ENCODE data around the gene UGT1A9.

Gene UGT1A9

DNA sequence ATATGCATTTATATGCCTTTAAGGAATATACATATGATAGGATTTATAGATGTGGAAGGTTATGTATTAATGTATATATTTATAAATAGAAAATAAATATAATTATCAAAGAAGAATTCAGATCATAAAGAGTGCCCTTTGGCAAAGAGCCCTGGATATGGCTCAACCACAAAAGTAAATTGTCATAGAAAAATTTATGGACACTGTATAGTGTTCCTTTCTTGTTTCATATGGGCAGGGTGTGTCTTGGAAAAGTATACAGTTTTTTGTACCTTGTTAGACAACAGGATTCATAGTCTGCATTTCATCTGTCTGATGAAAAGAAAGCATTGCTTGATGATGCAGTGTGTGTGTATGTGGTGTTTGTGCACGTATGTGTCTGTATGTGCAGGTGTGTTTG lies 12.9 kb downstream of the UGT1A9 start:
- Histone ChIP-seq H3K9ac (ENCODE audit: low read length) (no peak overlapping the region), H3K4me3 (ENCODE audit: low read length) (no peak overlapping the region), H3K36me3 (ENCODE audit: control insufficient read depth, low read depth, low read length) (no peaks in the 10 kb centered on the region), H3K4me1 (ENCODE audit: control insufficient read depth, low read depth, low read length) (peaks cover 10% of the 10 kb centered on the region), H3K27me3 (ENCODE audit: control insufficient read depth, insufficient read depth, low read length) (no peaks in the 10 kb centered on the region), H3K27ac (ENCODE audit: low read length) (no peak overlapping the region), H3K9me3 (ENCODE audit: control insufficient read depth, low read depth, low read length) (no peaks in the 10 kb centered on the region)

DNA sequence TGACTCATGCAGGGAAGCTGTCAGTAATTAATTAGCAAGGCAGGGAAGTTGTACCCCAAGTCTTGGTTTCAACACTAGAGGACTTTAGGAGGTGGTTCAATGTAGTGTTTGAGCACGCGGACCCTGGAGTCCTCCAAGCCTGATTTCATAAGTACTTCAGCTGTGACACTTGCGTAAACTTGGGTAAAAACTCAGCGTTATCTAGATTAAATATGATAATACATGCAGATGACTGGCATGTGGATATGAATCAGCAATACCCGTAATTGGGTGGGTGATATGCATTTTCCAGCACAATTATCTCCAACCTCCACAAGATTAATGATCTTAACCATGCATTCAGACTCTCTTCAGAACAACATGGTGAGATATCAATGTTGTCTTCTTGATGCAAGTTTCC lies 15.2 kb downstream of the UGT1A9 start:
- H3K9ac ChIP-seq (ENCODE audit: low read length): no peak overlapping the region
- H3K27ac ChIP-seq (ENCODE audit: low read length): no peak overlapping the region
- H3K36me3 ChIP-seq (ENCODE audit: control insufficient read depth, low read depth, low read length): no peaks in the 10 kb centered on the region
- no peaks in the 10 kb centered on the region for H3K27me3 ChIP-seq (ENCODE audit: control insufficient read depth, insufficient read depth, low read length)
- H3K9me3 ChIP-seq (ENCODE audit: control insufficient read depth, low read depth, low read length): no peaks in the 10 kb centered on the region
- H3K4me3 ChIP-seq (ENCODE audit: low read length): no peak overlapping the region
- H3K4me1 ChIP-seq (ENCODE audit: control insufficient read depth, low read depth, low read length): peaks cover 20% of the 10 kb centered on the region

DNA sequence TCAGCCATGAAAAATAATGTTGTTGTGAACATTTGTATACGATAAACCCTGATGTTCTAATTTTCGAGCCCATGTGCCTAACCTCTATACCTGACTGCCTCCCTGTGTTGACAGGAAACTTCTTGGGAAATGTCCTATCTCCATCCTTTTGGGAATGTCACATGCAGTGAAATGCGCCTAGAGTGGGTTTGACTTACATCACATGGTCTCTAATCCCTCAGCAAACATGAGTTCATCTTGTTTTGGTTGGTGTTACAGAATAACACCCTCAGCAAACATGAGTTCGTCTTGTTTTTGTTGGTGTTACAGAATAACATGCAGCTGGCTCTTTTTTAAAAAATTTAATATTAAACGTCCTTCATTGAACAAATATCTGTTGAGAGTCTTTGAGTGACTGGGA lies 16.6 kb downstream of the UGT1A9 start:
- Histone ChIP-seq H3K27ac (ENCODE audit: low read length) (no peak overlapping the region), H3K36me3 (ENCODE audit: control insufficient read depth, low read depth, low read length) (no peaks in the 10 kb centered on the region), H3K4me1 (ENCODE audit: control insufficient read depth, low read depth, low read length) (peaks cover 21% of the 10 kb centered on the region), H3K9me3 (ENCODE audit: control insufficient read depth, low read depth, low read length) (no peaks in the 10 kb centered on the region), H3K4me3 (ENCODE audit: low read length) (no peak overlapping the region), H3K27me3 (ENCODE audit: control insufficient read depth, insufficient read depth, low read length) (no peaks in the 10 kb centered on the region), H3K9ac (ENCODE audit: low read length) (no peak overlapping the region)

DNA sequence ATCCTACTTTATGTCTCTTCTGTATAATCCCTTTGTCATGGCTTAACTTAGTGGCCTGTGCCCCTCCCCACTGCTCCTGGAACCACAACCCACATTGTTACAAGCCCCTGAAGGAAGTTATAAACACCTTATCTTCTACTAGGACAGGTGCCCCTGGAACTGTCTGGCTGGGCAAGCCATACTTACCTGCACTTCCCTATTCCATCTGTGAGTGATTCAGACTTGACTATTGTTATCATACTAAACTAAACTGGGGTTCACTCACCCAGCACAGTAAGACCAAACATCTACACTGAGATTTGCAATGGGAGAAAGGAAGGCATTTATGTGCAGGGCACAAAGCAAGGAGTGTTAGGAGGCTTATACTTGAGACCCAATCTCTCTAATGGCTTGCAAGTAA lies 17.3 kb downstream of the UGT1A9 start:
- H3K27ac ChIP-seq (ENCODE audit: low read length): no peak overlapping the region
- H3K4me3 ChIP-seq (ENCODE audit: low read length): no peak overlapping the region

DNA sequence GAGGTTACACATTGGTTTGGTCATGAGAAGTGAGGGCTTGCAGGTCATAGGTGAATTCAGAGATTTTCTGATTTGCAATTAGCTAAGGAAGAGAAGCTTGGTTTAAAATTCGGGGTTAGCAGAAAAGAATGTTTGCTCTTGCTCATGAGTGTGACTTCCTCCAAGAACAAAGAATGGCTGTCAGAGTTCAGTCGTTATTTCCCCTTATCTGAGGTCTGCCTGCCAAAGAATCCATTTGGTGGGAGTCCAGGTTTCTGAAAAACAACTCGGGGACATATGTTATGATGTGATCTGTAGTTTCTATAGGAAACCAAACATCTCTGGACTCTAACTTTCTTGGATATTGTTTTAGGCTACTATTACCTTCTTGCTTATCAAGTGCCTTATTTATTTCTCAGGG lies 17.8 kb downstream of the UGT1A9 start:
- peaks cover 21% of the 10 kb centered on the region for H3K4me1 ChIP-seq (ENCODE audit: control insufficient read depth, low read depth, low read length)
- H3K9ac ChIP-seq (ENCODE audit: low read length): no peak overlapping the region
- H3K4me3 ChIP-seq (ENCODE audit: low read length): no peak overlapping the region
- H3K27me3 ChIP-seq (ENCODE audit: control insufficient read depth, insufficient read depth, low read length): no peaks in the 10 kb centered on the region
- H3K9me3 ChIP-seq (ENCODE audit: control insufficient read depth, low read depth, low read length): no peaks in the 10 kb centered on the region
- H3K27ac ChIP-seq (ENCODE audit: low read length): no peak overlapping the region
- H3K36me3 ChIP-seq (ENCODE audit: control insufficient read depth, low read depth, low read length): no peaks in the 10 kb centered on the region

More for the DNA sequence above, 17.3 kb downstream of the UGT1A9 start:
- H3K36me3 ChIP-seq (ENCODE audit: control insufficient read depth, low read depth, low read length): no peaks in the 10 kb centered on the region
- peaks cover 21% of the 10 kb centered on the region for H3K4me1 ChIP-seq (ENCODE audit: control insufficient read depth, low read depth, low read length)
- no peak overlapping the region for H3K9ac ChIP-seq (ENCODE audit: low read length)
- no peaks in the 10 kb centered on the region for H3K9me3 ChIP-seq (ENCODE audit: control insufficient read depth, low read depth, low read length)
- no peaks in the 10 kb centered on the region for H3K27me3 ChIP-seq (ENCODE audit: control insufficient read depth, insufficient read depth, low read length)

DNA sequence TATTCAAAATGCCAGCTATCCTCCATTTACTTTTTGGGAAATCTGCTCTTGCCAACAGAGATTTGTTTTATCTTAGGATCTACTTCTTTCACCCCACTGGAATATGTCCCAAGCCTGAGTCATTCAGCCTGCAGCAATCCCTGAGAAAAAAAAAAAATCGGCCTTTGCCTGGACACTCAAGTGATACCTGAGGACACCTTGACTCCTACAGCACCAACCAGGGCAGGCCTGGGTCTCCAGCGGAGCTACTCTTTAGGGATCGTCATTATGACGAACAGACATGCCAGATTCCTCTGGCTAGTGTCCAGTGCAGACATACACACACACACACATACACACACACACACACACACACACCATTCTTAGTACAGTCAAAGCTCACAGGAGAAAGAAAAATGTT lies 18.7 kb downstream of the UGT1A9 start:
- H3K36me3 ChIP-seq (ENCODE audit: control insufficient read depth, low read depth, low read length): no peaks in the 10 kb centered on the region
- no peak overlapping the region for H3K9ac ChIP-seq (ENCODE audit: low read length)
- peaks cover 21% of the 10 kb centered on the region for H3K4me1 ChIP-seq (ENCODE audit: control insufficient read depth, low read depth, low read length)
- no peak overlapping the region for H3K4me3 ChIP-seq (ENCODE audit: low read length)
- no peak overlapping the region for H3K27ac ChIP-seq (ENCODE audit: low read length)
- no peaks in the 10 kb centered on the region for H3K27me3 ChIP-seq (ENCODE audit: control insufficient read depth, insufficient read depth, low read length)
- no peaks in the 10 kb centered on the region for H3K9me3 ChIP-seq (ENCODE audit: control insufficient read depth, low read depth, low read length)

DNA sequence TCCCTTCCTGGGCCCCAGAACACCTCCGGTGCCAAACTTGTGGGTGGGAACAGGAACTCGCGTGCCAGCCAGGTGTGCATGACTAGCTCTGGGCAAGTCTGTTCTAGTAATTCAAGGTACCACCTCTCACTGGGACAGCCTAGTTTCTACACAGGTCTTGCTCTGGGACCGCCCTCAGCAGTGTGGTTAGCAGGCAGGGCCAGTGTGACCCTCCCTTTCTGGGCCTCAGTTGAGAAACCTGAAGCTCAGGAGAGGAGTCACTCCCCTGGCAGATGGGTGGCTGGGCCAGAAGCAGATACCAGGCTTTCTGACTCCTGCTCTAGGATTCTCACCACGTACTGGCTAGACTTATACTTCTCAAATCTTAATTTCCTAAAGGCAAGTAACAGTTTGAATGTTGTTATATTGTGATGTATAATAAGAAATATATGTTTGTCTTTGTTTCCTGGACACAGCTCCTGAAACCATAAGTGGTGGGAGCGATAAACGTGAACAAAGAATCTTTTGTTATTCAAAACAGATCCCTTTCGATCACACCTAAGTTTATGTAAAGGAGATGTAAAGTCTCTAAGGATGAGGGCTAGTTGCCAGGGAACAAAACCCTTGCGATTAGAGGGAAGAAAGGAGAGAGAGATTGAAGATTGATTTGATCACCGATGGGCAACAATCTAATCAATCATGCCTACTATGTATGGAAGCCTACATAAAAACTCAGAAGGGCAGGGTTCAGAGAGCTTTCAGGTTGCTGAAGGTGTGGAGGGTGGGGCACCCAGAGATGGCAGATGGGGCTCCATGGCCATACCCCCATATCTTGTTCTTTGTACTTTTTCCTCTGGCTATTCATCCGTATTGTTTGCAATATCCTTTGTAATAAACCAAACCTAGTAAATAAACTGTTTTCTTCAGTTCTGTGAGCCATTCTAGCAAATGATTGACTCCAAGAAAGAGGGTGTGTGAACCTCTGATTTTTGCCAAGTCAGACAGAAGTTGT lies 20.0 kb downstream of the UGT1A9 start:
- no peaks in the 10 kb centered on the region for H3K36me3 ChIP-seq (ENCODE audit: control insufficient read depth, low read depth, low read length)
- H3K27ac ChIP-seq (ENCODE audit: low read length): no peak overlapping the region
- peaks cover 21% of the 10 kb centered on the region for H3K4me1 ChIP-seq (ENCODE audit: control insufficient read depth, low read depth, low read length)
- no peaks in the 10 kb centered on the region for H3K9me3 ChIP-seq (ENCODE audit: control insufficient read depth, low read depth, low read length)
- no peak overlapping the region for H3K9ac ChIP-seq (ENCODE audit: low read length)
- H3K4me3 ChIP-seq (ENCODE audit: low read length): no peak overlapping the region
- no peaks in the 10 kb centered on the region for H3K27me3 ChIP-seq (ENCODE audit: control insufficient read depth, insufficient read depth, low read length)

DNA sequence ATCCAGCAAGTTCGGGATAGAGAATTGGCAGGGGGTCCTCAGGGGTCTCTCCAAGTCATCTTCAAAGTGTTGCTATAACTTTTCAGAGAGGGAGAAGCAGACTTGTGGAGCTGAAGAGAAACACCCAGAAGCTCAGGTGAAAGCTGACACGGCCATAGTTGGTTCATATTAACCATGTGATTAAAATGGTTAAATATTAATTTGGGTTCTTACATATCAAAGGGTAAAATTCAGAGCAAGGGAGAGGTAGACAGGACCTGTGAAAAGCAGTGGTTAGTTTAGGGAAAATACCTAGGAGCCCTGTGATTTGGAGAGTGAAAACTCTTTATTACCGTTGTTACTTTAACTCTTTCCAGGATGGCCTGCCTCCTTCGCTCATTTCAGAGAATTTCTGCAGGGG lies 20.9 kb downstream of the UGT1A9 start, which contains the start of gene UGT1A6:
Gene UGT1A6, plus strand, starts transcription at position 243 of the 400 bp plus-strand sequence. Its CDS starts 115 bp downstream, at position 358.
- Histone ChIP-seq H3K27ac (ENCODE audit: low read length) (no peak within 1 kb of the TSS), H3K4me1 (ENCODE audit: control insufficient read depth, low read depth, low read length) (peaks cover 21% of the 10 kb centered on the region), H3K27me3 (ENCODE audit: control insufficient read depth, insufficient read depth, low read length) (no peaks in the 10 kb centered on the region), H3K36me3 (ENCODE audit: control insufficient read depth, low read depth, low read length) (no peaks in the 10 kb centered on the region), H3K9me3 (ENCODE audit: control insufficient read depth, low read depth, low read length) (no peaks in the 10 kb centered on the region), H3K9ac (ENCODE audit: low read length) (no peak within 1 kb of the TSS), H3K4me3 (ENCODE audit: low read length) (no peak within 1 kb of the TSS)

DNA sequence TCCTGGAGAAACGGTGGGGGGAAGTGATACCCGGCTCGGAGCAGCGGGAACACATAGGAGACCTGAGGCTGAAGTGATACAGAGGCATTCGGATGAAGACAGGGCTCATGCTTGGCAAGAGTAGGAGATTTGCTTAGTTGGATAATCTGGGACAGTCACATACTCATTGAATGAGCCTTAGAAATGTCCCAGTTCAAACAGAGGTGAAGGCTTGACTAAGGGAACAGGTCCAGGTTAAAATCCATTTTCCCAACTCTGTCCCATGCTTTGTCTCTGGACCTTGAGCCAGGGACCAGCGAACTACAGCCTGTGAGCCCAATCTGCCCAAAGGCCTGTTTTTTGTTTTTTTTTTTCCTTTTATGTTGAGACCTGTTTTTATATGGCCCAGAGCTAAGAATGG lies 22.3 kb downstream of the UGT1A9 start:
- Histone ChIP-seq H3K9me3 (ENCODE audit: control insufficient read depth, low read depth, low read length) (no peaks in the 10 kb centered on the region), H3K4me1 (ENCODE audit: control insufficient read depth, low read depth, low read length) (peaks cover 15% of the 10 kb centered on the region), H3K36me3 (ENCODE audit: control insufficient read depth, low read depth, low read length) (no peaks in the 10 kb centered on the region), H3K27ac (ENCODE audit: low read length) (no peak overlapping the region), H3K4me3 (ENCODE audit: low read length) (no peak overlapping the region), H3K27me3 (ENCODE audit: control insufficient read depth, insufficient read depth, low read length) (no peaks in the 10 kb centered on the region), H3K9ac (ENCODE audit: low read length) (no peak overlapping the region)

DNA sequence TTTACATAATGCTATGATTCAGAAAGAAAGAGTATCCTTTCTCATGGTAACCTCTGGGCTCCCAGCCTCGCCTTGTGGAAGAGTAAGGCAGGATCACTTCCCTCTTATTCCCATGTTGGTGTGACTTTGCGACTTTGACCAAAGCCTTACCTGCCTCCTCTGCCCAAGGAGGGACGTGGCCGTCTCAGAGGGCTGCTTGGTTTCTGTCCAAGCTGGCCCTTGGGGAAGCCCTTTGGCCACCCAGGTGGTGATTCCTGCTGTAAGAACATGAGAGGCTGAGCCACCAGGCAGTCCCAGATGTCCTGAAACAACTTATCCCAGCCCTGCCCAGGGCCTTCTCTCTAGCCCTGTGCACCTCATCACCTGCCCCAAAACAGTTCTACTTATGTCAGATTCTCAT lies 27.0 kb downstream of the UGT1A9 start:
- H3K4me1 ChIP-seq (ENCODE audit: control insufficient read depth, low read depth, low read length): peaks cover 11% of the 10 kb centered on the region
- H3K9me3 ChIP-seq (ENCODE audit: control insufficient read depth, low read depth, low read length): no peaks in the 10 kb centered on the region
- no peak overlapping the region for H3K4me3 ChIP-seq (ENCODE audit: low read length)
- no peaks in the 10 kb centered on the region for H3K36me3 ChIP-seq (ENCODE audit: control insufficient read depth, low read depth, low read length)
- H3K27ac ChIP-seq (ENCODE audit: low read length): no peak overlapping the region
- H3K27me3 ChIP-seq (ENCODE audit: control insufficient read depth, insufficient read depth, low read length): no peaks in the 10 kb centered on the region
- no peak overlapping the region for H3K9ac ChIP-seq (ENCODE audit: low read length)

DNA sequence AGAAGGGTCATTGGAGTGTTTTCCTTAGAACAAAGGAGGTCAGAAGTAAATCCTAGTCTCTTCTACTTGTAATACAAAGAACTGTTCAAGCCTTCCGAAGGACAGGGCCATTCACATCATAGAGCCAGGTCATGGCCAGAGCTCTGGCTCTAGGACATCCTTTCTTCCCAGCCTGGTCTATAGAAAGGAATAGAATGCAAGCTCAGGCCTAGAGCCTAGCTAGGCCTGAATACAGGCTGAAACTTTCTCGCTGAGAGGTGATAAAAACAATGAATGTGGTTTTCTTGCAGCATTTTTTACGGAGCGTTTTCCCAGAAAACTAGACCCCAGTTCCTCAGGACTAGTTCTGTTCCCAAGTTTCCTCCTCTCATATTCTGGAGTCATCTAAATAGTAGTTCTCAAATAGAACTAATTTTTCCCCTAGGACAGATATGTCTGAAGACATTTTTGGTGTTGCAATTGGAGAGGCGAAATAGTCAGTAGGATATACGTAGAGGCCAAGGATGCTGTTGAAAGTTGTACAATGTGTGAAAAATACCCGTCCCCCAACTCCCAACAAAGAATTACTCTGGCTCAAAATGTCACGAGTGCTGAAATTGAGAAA lies 27.8 kb downstream of the UGT1A9 start:
- peak overlapping the region; percentile 51 for H3K9ac ChIP-seq (ENCODE audit: low read length)
- no peak overlapping the region for H3K27ac ChIP-seq (ENCODE audit: low read length)
- H3K4me1 ChIP-seq (ENCODE audit: control insufficient read depth, low read depth, low read length): peaks cover 11% of the 10 kb centered on the region
- H3K27me3 ChIP-seq (ENCODE audit: control insufficient read depth, insufficient read depth, low read length): no peaks in the 10 kb centered on the region
- no peak overlapping the region for H3K4me3 ChIP-seq (ENCODE audit: low read length)
- no peaks in the 10 kb centered on the region for H3K9me3 ChIP-seq (ENCODE audit: control insufficient read depth, low read depth, low read length)
- no peaks in the 10 kb centered on the region for H3K36me3 ChIP-seq (ENCODE audit: control insufficient read depth, low read depth, low read length)

All from iPS-18a (cell line).